AG08395 (cell line): Measurements from ENCODE around the gene KCNE1.

ENCODE experiments used
- DNase-seq: peaks from one replicate; pipeline ENCODE4 v3.0.0; 2012; ENCODE audit warnings: mixed read lengths, low spot score

KCNE1 gene

DNA sequence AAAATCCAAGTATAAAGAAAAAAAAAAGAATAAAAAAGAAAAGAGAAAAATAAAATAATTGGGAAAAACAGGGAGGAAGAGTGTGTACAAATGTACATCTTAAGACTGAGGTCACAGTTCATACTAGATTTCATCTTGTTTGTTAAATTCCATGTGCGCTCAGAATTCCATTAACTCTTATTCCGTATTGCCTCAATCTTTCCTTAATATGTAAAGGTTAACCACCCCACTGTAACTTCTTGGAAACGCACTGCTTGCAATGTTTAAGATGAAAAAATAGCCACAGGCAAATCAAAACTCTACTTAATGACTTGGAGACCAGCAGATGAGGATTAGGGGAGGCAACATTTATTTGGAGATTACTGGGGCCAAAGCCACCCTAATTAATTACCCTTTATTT lies 23.9 kb upstream of the KCNE1 start:
- DNase-seq = no peak

DNA sequence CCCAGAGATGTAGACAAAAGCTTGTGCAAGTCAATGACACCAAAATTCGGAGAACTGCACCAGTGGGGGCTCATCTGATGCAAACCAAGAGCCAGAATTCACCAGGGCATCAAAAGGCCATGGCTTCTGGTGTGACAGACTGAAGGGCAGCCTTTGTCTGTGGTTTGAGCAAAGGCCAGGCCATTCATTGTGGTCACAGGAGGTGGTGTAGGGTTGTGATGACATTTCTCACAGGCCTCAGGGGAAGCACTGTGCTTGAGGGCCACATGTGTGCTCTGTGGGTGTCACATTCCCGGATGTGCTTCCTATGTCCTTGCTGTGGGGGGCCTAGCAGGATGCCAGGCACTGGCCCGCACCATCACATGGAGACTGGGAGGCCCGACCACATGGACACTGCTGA lies 22.5 kb upstream of the KCNE1 start:
- DNase-seq = peak; percentile 65

DNA sequence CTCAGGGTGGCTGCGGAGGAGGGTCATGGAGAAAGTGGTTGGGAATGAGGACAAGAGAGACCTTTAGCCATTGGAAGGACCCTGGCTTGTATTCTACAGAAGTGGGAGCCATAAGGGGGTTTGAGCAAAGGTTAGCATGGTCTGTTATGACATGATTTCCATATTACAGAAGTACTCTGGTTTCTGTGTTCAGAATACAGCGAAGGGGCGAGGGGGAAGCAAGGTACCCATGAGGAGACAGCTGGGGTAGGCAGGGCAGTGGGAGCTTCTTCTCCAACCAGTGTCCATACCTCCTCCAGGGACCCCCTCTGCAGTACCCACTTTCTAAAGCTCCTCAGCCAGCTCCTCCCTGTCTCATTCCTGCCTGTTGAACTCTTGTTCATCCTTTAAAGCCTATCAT lies 21.9 kb upstream of the KCNE1 start:
- no peak for DNase-seq

DNA sequence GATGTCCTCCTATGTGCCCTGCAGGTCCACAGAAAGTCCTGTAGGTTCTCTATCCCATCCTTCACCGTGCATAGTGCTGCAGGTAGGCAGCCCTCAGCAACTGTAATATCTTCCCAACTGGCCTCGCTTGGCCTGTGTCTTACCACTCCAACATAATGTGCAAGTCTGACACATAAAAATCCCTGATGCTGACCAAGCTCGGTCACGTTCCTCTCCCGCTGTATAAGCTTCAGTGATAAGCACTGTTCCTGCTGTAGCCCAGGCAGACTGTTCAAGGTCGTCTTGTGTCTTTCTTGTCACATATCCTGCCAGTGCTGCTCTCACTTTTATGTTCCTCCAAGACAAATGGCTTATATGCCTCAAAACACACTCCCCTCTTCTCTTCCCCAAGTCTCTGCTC lies 19.4 kb upstream of the KCNE1 start:
- DNase-seq = no peak

DNA sequence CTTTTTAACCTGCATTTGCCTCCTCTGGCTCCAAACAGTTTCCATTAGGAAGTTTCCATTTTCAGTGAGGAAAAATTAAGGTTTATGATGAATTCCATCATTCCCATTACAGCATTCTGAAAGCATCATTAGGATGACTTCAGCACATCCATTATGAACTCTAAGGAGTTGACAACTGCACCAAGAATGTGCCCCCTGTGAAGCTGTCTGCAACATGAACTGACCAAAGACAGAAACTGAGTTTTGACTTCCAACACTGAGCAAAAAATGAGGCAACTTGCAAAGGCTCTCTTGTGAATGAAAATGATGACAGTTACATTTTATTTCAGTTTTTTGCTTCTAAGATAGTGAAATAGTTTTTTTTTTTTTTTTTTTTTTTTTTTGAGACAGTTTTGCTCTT lies 18.3 kb upstream of the KCNE1 start:
- peak; percentile 53 for DNase-seq

DNA sequence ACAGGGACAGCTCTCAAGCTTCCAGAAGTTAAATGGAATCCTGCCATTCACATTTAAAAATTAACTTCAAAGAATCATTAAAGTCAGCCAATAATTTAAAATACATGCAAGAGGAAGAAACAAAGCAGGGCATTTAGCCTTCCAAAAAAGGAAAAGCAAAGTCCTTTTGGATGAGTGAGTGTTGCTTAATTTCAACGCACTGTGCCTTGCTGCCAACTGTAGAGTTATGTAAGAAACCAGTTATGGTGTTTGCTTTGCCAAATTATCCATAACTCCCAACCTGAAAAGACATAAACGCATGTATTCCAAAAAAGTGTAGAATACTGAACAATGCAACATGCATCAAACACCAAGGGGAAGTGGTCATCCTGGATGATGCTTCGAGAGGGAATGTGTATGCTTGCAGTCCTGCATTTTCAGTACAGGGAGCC lies 16.1 kb upstream of the KCNE1 start:
- DNase-seq = peak; percentile 18

DNA sequence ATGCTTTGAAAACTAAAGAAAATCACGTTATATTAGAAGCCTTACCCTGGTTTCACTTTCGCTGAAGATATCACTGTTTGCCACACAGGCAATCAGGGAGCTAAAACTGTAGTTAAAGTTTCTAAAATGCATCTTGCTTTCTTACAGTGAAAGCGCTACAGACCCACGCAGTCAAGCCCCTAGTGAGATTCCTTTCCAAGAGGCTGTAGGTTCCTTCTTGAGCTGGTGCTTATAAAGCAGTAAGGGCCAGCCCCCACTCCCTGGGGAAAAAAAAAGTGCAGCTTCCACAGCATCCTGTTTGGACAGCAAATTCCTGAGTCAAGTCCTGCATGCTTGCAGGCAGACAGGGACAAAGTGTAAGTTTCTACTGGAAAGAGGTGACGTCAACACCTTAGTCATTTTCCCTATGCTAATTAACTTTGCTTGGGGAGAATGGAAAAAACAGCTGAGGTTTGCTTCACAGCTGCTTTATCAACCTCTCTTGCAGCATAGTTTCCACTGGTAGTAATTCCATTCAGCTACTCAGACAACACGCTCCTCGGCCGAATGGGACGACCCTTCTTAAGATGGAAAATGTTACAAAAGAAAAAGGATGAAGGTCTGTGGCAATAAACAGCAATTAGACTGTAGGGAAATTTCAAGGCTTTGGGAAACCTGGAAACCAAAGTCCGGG lies 14.7 kb upstream of the KCNE1 start:
- DNase-seq = peak; percentile 96

DNA sequence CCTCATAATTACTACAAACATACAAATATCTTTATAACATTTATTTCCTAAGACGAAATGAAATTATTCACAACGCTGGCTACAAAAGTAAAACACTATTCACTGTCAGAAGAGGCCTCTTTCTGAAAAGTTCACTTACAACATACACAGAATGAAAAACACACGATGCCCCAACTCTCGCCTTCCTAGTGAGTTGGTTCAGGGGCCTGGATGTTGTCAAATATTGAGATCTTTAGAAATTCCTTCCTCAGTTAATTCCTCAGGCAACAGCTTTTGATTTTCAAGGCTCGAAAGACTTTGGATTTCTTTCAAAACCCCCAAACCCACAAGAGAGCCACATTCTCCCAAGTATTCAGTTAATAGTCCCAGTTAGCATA lies 14.2 kb upstream of the KCNE1 start:
- peak; percentile 15 for DNase-seq

DNA sequence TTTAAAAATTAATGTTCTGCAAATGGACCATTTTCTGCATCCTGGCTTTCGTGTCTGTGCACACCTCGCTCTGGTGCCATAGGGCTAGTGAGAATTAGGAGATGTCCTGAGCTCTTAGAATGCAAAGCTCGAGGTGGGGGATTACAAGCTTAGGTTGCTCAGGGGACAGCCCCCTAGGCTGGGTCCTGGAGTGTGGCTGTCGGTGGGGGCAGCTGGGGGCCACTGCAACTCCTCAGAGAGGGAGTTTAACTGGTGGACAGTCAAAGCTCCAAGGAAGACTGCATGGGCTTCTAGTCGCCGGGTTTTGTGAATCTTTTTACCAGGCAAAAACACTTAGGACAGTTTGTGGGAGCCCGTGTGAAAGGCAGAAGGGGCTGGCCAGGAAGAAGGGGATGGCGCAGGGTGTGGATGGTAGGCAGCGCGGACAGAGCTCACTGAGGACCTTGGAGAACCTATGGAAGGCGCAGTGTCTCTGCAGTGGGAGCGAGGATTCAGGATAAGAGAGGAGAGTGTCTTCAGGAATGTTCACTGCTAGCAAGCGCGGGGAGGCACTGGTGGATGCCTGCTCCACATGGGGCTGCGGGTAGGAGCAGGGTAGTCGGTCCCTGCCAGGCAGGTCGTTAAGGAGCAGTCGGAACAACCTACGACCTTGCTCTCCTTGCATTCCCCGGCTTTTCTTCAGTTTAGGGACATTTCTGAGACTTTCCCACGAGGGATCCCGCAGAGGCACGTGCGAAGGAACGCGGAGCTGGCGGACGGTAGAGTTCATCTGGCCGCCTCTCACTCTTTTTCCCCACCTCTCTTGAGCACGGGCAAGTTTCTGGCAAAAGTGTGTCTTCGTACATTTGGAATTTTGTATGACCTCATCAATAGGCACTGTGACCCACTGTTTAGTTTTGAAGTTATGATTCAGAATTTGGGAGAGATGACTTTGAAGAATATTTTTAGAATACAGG lies 12.9 kb upstream of the KCNE1 start:
- DNase-seq = peak; percentile 56

DNA sequence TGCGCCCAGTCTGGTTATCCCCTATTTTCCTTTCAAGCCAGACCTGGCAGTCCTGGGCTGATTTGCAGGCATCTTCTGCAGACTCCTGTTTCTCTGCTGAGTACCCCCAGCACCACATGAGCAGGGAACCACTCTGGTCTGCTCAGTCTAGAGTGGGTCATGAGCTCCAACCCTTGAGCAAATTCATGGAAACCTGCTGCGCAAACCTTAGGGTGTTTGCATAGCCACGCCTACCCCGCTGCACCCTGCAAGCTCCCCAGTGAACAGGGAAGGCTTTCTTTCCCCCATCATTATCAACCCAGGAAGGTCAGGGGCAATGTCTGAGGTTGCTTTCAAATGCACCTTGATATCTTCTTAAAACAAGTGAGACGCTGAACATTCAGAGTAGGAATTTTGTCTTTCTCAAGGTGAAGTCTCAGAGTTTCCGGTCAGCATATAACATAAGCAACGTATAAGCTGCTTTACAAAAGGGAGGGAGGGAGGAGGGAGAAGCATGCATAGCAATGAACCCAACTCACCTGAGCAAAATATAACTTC lies 11.1 kb upstream of the KCNE1 start:
- DNase-seq = no peak

DNA sequence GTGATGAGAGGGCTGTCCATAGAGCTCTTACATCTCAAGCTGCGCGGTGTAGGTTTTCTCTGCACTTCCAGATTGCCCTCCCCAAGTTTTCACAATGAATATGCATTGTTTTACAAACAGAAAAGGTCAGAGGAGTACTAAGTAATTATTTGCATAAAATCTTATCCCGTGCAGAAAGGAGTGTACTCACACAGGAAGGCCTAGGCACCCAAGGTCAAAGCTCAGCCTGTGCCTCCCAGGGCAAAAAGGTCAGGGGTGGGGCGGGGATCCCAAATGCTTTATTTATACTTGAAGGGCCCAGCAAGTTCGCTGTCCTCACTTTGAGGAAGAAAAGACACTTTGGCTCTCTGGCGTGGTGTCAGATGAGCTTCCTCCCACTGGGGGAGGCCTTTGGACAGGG lies 10.3 kb upstream of the KCNE1 start:
- no peak for DNase-seq

DNA sequence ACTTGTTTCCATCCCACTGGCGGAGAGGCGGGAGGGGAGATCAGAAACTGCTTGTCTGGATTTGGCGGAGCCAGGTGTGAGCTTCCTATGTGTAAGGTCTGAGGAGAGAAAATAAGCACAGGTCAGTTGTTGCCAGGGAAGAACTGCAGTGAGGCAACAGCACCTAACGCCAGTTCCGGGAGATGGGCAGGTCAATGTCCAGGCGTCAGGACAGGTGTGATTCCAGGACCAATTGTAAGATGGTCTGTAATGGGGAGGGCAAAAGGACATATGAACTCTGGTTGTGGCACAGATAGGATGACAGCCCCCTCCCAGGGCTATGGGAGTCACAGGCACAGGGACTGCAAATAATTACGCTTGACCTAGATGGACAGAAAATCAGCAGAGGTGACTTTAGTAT lies 9.6 kb upstream of the KCNE1 start:
- DNase-seq = no peak

DNA sequence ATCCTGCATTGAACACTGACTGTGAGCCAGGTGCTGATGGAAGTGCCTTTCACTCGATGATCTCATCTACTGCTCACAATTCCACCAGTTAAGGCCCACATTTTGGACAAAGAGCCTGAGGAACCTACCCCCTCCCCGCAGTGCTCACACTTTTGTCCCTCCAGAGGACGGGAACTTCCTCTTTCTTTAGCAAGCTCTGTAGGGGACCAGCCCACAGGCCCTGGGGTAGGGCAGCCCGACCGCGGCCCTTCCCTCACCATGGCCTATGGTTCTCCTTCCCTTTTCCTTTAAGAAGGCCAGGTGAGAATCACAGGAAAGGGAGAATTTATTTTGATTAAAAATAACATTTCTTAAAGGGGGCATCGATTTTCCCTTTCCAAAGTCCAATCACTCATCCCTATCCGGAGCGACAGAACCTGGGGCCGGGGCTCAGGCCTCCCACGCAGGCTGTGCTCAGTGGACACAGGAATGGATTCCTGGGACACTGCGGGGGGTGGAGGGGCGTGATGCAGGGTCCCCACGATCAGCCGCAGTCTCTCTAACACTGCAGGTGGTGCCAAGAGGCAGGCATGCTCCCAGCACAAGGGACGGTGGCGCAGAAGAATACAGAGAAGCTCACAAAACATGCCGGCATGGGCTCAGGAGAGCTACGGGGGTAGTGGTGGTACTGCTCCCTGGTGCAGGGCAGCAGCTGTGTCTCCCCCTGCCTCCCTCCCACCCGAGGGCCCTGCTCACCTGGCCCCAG lies 8.9 kb upstream of the KCNE1 start:
- DNase-seq = no peak

DNA sequence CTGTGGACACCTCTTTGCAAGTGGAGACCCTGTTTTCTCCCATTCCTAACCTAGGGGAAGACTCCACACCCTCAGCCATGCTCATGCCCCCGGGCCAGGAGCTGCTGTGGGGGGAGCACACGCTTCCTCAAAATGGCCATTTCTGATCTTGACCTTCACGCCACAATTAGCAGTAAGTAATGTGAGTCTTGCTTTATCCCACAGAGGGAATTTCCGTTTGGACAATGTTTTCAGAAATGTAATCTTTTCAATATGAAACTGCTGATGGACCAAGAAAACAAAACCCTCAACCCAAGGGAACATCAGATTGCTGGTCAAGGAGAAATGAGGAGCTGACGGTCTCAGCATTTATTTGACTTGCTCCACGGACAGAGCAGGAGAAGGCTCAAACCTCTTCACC lies 8.3 kb upstream of the KCNE1 start:
- no peak for DNase-seq

DNA sequence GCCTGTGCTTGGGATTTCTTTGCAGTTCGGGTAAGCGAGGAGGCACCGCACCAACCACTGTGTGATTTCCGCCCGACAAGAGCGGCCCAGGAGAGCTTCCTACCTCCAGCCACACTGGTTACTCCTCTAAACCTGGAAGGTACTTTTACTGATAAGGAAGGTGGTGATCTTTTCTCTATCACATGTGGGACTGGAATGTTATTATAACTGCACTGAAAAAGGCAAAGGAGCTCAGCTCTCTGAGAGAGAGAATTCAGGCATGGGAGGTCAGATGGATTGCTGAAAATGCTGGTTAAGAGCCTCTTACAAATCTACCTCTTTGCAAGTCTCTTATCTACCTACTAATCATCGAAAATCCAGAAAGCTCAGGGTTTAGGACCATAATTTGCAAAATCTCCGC lies 7.7 kb upstream of the KCNE1 start:
- no peak for DNase-seq

DNA sequence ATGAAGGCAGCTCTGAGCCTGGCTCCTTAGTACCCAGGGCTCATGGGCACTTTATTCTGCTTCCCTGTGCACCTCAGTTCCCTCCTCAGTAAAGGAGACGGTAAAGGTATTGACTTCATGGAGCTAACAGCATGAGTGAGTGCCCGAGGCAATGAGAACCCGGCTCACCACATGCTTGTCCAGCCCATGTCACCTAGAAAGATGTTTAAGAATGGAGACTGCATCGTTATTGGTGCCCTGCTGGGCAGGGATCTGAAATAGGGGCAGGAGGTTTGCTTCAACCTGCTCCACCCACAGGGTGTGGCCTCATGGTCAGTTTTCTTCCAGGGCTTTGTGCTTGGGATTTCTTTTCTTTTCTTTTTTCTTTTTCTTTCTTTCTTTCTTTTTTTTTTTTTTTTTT lies 7.0 kb upstream of the KCNE1 start:
- DNase-seq = no peak

DNA sequence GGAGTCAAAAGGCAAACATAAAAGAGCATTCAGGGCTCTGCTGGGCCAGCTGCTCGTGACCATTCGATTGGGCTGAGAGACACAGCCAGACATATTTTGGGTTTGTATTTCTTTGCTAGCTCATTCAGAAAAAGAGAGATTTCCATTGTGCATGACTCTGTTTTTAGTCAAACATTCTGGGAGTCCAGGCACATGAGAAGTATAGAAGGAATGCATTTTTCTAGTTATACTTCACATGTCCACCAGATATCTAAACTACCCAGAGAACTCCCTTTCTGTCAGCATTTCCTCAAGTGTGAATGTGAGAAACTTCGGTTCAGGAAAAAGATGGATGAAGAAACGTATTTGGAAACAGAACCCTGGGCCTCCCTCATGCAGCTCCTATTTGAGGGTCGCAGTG lies 6.3 kb upstream of the KCNE1 start:
- DNase-seq = no peak

DNA sequence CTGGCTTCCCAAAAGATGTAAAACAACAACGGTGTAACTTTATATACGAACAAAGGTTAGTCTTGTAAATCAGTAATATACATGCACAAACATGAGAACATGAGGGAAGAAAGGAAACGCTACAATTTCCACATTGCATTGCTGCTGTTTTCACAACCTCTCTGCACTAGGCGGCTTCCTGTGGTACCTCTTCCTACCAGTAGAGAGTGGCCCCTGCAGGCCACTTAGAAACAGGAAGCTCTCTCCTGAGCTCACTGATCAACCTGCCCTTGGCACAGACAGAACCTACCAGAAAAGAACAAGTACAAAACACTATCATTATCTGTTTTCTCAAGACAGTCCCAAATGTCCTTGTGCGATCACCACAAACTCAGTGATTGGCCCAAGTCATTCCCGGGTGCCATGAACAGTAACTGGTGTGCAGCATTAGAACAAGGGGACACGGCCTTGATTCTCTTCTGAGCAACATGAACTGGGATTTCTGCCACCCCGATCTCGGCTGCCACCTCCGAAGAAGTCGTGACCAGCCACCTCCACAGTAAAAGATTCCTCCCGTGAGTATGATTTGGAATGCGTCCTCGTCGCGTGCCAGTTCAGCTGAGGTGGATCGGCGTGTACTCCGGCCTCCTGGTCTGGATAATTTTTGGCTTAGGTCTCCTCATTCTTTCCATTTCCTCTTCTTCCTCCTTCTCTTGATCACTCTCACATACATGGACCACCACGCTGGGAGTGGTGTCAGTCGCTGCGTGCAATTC lies 5.7 kb upstream of the KCNE1 start:
- no peak for DNase-seq

DNA sequence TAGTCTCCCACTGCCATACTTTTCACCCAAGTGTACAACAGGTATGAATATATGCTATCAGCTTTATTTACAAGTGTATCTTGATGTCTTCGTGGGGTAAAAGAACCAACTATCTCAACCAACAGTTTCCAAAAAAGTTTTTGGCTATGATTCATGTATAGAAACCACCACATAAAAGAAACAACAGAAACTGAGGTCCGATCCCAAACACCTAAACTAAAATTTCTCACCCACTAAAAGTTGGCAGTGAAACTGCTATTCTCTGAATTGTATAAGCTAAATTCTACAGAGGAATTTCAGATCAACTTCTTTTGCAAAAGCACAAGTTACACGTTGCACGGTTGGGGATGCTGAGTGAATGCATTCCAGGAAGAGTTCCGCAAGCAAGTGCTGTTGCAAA lies 5.0 kb upstream of the KCNE1 start:
- no peak for DNase-seq

DNA sequence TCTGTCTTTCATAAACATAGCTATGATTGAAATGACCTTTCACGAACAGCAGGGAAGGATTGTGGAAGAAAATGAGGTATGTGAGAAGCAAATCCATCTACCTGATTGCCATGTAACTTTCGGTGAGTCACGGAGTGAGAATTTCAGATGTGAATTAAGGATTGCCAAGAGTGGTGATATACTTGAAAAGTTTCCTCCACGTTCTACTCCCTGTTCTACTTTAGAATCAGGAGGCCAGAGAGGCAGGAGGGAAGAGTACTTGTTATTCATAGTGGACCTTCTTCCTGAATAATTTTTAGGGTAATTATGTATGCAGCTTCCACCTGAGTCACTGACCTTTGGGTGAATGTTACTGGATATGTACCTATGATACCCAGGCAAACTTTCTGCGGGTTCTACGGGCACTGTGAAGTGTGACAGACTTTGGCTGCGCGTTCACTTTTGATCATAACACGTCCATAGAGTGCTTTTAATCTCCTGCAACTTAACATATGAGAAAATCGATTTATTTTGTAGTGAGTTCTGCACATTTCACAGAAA lies 2.6 kb upstream of the KCNE1 start:
- DNase-seq = no peak

DNA sequence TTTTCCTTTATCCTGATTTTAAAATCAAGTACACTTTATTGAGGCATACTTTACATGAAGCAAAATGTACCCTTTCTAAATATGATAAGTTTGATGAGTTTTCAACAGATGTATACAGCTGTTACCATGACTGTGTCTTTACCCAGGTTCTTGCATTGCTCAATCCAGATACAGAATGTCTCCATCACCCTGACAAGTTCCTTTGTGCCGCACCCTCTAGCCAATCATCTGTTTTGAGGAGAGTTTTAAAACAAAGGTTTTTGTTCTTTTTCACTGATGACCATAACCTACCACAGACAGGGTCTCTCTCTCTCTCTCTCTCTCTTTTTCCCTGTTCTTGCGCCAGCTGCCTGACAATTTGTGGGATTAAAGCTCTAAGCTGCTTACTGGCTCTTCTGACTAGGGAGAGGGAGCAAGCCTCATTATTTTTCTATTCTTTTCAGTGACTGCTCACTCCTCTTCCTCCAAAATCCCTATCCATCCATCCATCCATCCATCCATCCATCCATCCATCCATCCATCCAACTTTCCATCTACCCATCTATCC lies 1.2 kb upstream of the KCNE1 start:
- DNase-seq = no peak
